ENCODE data around the gene KCNG3. TPM values are rescaled to one million over a fixed set of nuclear protein-coding genes. Genes with fewer than 3 reads are reported as not detected.

KCNG3 gene, protein sequence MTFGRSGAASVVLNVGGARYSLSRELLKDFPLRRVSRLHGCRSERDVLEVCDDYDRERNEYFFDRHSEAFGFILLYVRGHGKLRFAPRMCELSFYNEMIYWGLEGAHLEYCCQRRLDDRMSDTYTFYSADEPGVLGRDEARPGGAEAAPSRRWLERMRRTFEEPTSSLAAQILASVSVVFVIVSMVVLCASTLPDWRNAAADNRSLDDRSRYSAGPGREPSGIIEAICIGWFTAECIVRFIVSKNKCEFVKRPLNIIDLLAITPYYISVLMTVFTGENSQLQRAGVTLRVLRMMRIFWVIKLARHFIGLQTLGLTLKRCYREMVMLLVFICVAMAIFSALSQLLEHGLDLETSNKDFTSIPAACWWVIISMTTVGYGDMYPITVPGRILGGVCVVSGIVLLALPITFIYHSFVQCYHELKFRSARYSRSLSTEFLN
- total RNA-seq, result under 1 TPM; 0.29 to 0.48 TPM

DNA sequence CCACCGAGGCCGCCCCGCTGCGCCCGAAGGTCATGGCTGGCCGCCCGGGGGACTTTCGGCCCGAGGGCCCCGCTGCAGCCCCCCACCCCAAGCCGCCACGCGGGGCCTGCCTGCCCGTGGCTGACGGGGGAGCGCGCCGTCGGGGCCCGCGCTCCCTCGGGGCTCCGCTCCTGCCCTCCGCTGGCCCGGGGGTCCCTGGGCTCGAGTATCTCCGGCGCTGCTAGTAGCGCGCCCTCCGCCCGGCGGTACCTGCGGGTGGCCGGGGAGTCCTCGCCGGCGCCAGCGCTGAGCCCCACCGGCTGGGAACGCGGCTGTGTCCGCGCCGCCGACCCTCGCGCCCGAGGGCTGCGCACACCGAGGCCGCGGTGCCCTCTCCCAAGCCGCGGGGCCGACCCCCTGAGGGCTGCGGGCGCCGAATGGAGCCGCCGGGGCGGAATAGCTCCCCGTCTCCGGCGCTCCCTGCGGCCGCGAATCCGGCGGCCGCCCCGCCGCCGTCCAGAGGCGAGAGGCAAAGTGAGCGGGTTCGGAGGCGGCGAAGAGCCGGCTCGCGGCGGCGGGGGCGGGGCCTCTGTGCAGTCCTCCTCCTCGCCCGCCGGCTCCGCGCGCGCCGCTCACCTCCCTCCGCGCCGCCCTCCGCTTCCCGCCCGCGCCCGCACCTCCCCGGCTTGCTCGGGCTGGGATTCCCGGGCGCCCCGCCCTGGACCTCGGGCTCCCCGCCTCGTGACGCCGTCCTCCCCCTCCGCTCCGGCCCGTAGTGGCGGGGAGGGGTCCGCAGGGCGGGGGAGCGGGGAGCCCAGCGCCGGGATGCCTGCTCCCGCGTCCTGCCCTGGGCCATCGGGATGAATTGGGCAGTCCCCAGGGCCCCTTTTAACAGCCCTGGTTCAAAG lies at the start of gene KCNG3:
TSS of gene KCNG3 (minus strand) at position 515 of the 887 bp plus-strand sequence. CDS start at position 34, 481 bp downstream.
- Mint-ChIP-seq H3K9me3 (no peaks in the 10 kb centered on the region), H3K36me3 (no peaks in the 10 kb centered on the region), H3K4me1 (peaks cover 10% of the 10 kb centered on the region), H3K4me3 (peak within 1 kb of the TSS; percentile 89), H3K27me3 (peaks cover 12% of the 10 kb centered on the region), H3K27ac (peak within 1 kb of the TSS; percentile 81)
- peak; percentile 79 for DNase-seq

DNA sequence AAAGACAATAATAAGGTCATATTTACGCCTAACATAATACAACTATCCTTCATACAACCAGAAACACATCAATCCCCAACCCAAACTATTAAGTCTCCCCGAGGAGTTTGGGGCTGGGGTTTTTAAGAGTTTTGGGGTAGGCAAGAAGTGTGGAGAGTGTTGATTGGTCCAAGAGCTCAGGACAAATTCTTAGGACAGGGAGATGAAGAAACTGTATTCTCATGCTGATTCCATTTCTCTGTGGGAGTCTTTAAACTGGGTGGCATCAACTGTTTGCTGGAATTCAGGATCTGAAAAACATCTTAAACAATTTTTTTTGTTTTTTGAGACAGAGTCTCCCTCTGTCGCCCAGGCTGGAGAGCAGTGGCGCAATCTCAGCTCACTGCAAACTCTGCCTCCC lies 49.1 kb upstream of the KCNG3 start:
- Mint-ChIP-seq H3K4me3 (no peak overlapping the region), H3K27me3 (no peaks in the 10 kb centered on the region), H3K27ac (no peak overlapping the region), H3K9me3 (peaks cover 3% of the 10 kb centered on the region), H3K4me1 (peaks cover 4% of the 10 kb centered on the region), H3K36me3 (peaks cover 3% of the 10 kb centered on the region)
- no peak for DNase-seq

- no peak overlapping the region for H3K4me3 Mint-ChIP-seq
- no peak for DNase-seq
- peaks cover 3% of the 10 kb centered on the region for H3K9me3 Mint-ChIP-seq
- H3K36me3 Mint-ChIP-seq, result peaks cover 3% of the 10 kb centered on the region
- no peaks in the 10 kb centered on the region for H3K27me3 Mint-ChIP-seq
- H3K4me1 Mint-ChIP-seq, result no peaks in the 10 kb centered on the region
- no peak overlapping the region for H3K27ac Mint-ChIP-seq
Measured at GRCh38 chr2:42537493-42537892, 43.7 kb upstream of the KCNG3 start.

GRCh38 chr2:42532397-42532796 lies 38.6 kb upstream of the KCNG3 start:
- Mint-ChIP-seq H3K9me3 (no peaks in the 10 kb centered on the region), H3K27ac (no peak overlapping the region), H3K27me3 (no peaks in the 10 kb centered on the region), H3K4me3 (no peak overlapping the region), H3K36me3 (no peaks in the 10 kb centered on the region), H3K4me1 (no peaks in the 10 kb centered on the region)
- no peak for DNase-seq

GRCh38 chr2:42523341-42523740 lies 29.6 kb upstream of the KCNG3 start:
- no peak overlapping the region for H3K27ac Mint-ChIP-seq
- H3K27me3 Mint-ChIP-seq, result no peaks in the 10 kb centered on the region
- no peaks in the 10 kb centered on the region for H3K9me3 Mint-ChIP-seq
- H3K36me3 Mint-ChIP-seq, result no peaks in the 10 kb centered on the region
- no peak for DNase-seq
- no peak overlapping the region for H3K4me3 Mint-ChIP-seq
- H3K4me1 Mint-ChIP-seq, result peaks cover 5% of the 10 kb centered on the region

DNA sequence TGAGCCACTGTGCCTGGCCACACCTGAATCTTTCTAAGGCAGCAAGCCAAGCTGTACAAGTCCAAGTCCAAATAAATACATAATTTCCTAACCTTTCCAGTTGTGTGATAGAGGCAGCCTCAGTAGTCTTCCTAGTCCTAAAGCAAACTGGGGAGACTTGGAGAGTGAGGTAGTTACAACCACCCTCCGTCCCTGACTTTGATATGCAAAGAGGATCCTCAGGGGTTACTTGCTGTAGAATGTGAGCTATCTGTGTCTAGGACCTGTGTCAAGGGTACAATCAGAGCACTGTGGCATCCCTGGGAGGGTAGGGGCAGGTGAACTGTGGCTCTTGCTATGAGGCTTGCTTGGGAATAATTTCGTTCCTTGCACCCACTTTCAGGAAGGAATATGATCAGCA lies 28.3 kb upstream of the KCNG3 start:
- Mint-ChIP-seq H3K36me3 (no peaks in the 10 kb centered on the region), H3K4me3 (no peak overlapping the region), H3K27me3 (no peaks in the 10 kb centered on the region), H3K27ac (no peak overlapping the region), H3K4me1 (peaks cover 5% of the 10 kb centered on the region), H3K9me3 (no peaks in the 10 kb centered on the region)
- no peak for DNase-seq

DNA sequence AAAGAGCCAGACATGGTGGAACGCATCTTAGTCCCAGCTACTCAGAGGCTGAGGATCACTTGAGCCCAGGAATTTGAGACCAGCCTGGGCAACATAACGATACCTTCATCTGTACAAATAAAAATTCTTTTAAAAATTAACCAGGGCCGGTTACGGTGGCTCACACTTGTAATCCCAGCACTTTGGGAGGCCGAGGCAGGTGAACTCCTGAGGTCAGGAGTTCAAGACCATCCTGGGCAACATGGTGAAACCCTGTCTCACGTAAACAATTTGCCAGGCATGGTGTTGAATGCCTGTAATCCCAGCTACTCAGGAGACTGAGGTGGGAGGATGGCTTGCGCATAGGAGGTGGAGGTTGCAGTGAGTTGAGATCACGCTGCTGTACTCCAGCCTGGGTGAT lies 25.8 kb upstream of the KCNG3 start:
- peaks cover 5% of the 10 kb centered on the region for H3K4me1 Mint-ChIP-seq

GRCh38 chr2:42516418-42516901 lies 22.7 kb upstream of the KCNG3 start:
- Mint-ChIP-seq H3K27me3 (no peaks in the 10 kb centered on the region), H3K4me3 (no peak overlapping the region), H3K36me3 (no peaks in the 10 kb centered on the region), H3K9me3 (no peaks in the 10 kb centered on the region), H3K4me1 (peaks cover 5% of the 10 kb centered on the region), H3K27ac (no peak overlapping the region)
- no peak for DNase-seq

More for the DNA sequence above, 25.8 kb upstream of the KCNG3 start:
- no peak for DNase-seq
- H3K27me3 Mint-ChIP-seq, result no peaks in the 10 kb centered on the region
- H3K9me3 Mint-ChIP-seq, result no peaks in the 10 kb centered on the region
- H3K4me3 Mint-ChIP-seq, result no peak overlapping the region
- no peak overlapping the region for H3K27ac Mint-ChIP-seq
- no peaks in the 10 kb centered on the region for H3K36me3 Mint-ChIP-seq

- Mint-ChIP-seq H3K9me3 (no peaks in the 10 kb centered on the region), H3K27me3 (no peaks in the 10 kb centered on the region), H3K4me1 (peaks cover 13% of the 10 kb centered on the region), H3K4me3 (no peak overlapping the region), H3K36me3 (no peaks in the 10 kb centered on the region), H3K27ac (no peak overlapping the region)
- DNase-seq, result no peak
Measured at GRCh38 chr2:42513252-42513918, 19.6 kb upstream of the KCNG3 start.

GRCh38 chr2:42510608-42511243 lies 16.9 kb upstream of the KCNG3 start:
- Mint-ChIP-seq H3K36me3 (no peaks in the 10 kb centered on the region), H3K4me3 (no peak overlapping the region), H3K4me1 (peaks cover 13% of the 10 kb centered on the region), H3K9me3 (no peaks in the 10 kb centered on the region), H3K27ac (no peak overlapping the region), H3K27me3 (no peaks in the 10 kb centered on the region)
- DNase-seq, result no peak

DNA sequence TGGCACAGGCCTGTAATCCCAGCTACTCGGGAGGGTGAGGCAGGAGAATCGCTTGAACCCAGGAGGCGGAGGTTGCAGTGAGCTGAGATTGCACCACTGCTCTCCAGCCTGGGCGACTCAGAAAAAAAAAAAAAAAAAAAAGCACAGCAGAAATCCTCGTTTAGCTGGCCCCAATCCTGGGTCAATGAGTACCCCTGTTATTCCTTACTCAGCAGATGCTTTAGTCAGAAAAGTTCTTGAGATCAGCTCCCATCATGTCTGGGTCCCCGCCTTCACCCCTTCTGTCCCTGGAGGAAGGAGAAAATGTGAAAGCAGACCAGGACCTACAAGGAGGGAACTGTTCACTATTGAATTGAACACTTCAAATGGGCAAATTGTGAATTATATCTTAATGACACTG lies 16.4 kb upstream of the KCNG3 start:
- Mint-ChIP-seq H3K36me3 (no peaks in the 10 kb centered on the region), H3K27ac (no peak overlapping the region), H3K27me3 (no peaks in the 10 kb centered on the region), H3K4me3 (no peak overlapping the region), H3K4me1 (peaks cover 15% of the 10 kb centered on the region), H3K9me3 (no peaks in the 10 kb centered on the region)
- DNase-seq, result no peak

DNA sequence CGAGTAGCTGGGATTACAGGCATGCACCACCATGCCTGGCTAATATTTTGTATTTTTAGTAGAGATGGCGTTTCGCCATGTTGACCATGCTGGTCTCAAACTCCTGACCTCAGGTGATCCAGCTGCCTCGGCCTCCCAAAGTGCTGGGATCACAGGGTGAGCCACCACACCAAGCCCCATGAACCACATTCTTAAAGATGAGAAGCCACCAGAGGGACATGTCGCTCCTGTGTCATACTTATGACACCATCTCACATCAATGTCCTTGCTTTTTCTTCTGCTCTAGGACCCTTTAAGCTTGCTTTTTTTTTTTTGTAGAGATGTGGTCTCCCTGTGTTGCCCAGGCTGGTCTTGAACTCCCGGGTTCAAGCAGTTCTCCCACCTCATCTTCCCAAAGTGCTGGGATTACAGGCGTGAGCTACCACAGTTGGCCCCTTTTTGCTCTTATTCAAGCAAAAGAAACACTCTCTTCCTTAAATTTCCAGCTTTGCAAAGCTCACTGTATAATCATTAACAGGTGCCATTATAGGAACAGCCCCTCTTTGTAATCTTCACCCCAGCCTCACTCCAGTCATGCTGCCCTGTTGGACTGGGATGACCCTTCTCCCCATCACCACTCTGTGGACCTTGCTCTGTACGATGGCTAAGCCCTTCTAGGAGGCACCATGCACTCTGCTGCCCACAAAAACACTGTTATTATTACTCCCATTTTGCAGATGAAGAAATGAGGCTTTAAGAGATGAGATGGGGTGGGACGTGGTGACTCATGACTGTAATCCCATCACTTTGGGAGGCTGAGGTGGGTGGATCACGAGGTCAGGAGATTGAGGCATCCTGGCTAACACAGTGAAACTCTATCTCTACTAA lies 10.8 kb upstream of the KCNG3 start:
- H3K9me3 Mint-ChIP-seq, result no peaks in the 10 kb centered on the region
- no peaks in the 10 kb centered on the region for H3K36me3 Mint-ChIP-seq
- no peak for DNase-seq
- H3K27me3 Mint-ChIP-seq, result no peaks in the 10 kb centered on the region
- no peak overlapping the region for H3K27ac Mint-ChIP-seq
- H3K4me1 Mint-ChIP-seq, result peaks cover 2% of the 10 kb centered on the region
- H3K4me3 Mint-ChIP-seq, result no peak overlapping the region

- H3K27ac Mint-ChIP-seq, result no peak overlapping the region
- H3K4me3 Mint-ChIP-seq, result no peak overlapping the region
- no peaks in the 10 kb centered on the region for H3K36me3 Mint-ChIP-seq
- H3K9me3 Mint-ChIP-seq, result no peaks in the 10 kb centered on the region
- H3K27me3 Mint-ChIP-seq, result no peaks in the 10 kb centered on the region
- peaks cover 2% of the 10 kb centered on the region for H3K4me1 Mint-ChIP-seq
- no peak for DNase-seq
Measured at GRCh38 chr2:42503291-42503690, 9.5 kb upstream of the KCNG3 start.

DNA sequence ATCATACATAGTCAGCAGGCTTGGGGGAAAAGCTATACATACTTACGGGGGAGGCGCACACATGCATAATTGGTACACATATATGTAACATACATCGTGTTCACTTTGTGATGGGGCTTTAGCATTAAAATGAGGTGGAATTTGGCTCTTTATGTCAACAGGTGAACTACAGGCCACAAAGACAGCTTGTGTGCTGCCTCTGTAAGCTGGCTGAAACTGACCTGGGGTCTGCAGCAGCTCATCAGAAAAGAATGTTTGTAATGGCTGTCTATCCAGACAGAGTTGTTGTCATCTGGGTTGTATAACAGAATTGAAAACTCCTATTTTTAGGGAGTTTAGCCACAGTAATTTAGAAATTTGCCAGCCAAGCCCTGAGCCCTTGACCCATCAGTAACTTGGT lies 4.7 kb upstream of the KCNG3 start:
- Mint-ChIP-seq H3K27ac (no peak overlapping the region), H3K9me3 (no peaks in the 10 kb centered on the region), H3K4me3 (no peak overlapping the region), H3K36me3 (no peaks in the 10 kb centered on the region), H3K27me3 (no peaks in the 10 kb centered on the region), H3K4me1 (peaks cover 10% of the 10 kb centered on the region)
- DNase-seq, result no peak

Data from activated naive CD8-positive, alpha-beta T cell treated with anti-CD3 and anti-CD28 coated beads for 36 hours (primary cell).